Measurements from ENCODE around the gene SCGB1C2. TPM values are rescaled to one million over a fixed set of nuclear protein-coding genes. Genes with fewer than 3 reads are reported as not detected.

Gene SCGB1C2
- total RNA-seq, 1 experiment from 2014 or later = not detected

- Histone ChIP-seq H3F3A (ENCODE audit: insufficient read depth, low read depth) (no peaks in the 10 kb centered on the region), H2AFZ (no peak overlapping the region), H3K27ac (no peak overlapping the region), H3K36me3 (ENCODE audit: low read depth) (no peaks in the 10 kb centered on the region), H3K4me1 (replicated peaks; ENCODE audit: insufficient read depth) (no peaks in the 10 kb centered on the region), H3K27me3 (ENCODE audit: insufficient read depth, low read depth) (peaks cover 15% of the 10 kb centered on the region), H3K4me3 (no peak overlapping the region), H3K9me3 (ENCODE audit: insufficient read depth, low read depth) (no peaks in the 10 kb centered on the region), H4K20me1 (ENCODE audit: insufficient read depth) (no peaks in the 10 kb centered on the region), H3K9me2 (ENCODE audit: insufficient read depth) (no peaks in the 10 kb centered on the region), H3K79me2 (ENCODE audit: low read depth) (no peaks in the 10 kb centered on the region), H3K4me2 (no peak overlapping the region)
- intact Hi-C loops (cut with micrococcal nuclease; ENCODE audit: unreplicated experiment) = no loop called here
- DNase-seq = no peak
- CTCF ChIA-PET = no interaction called here
- POLR2A ChIA-PET (ENCODE audit: unreplicated experiment) = no interaction called here
- TF ChIP-seq EZH2 (IDR thresholded peaks at IDR 0.05; ENCODE audit: low read depth) = no peak
- TF ChIP-seq CTCF (conservative IDR thresholded peaks at IDR 0.05) = no peak
- no TSS peak for BruUV-seq (replicated peaks)
Measured at GRCh38 chr17:173166-173911, 36.0 kb downstream of the SCGB1C2 start.

- intact Hi-C loops (cut with micrococcal nuclease; ENCODE audit: unreplicated experiment) = no loop called here
- Histone ChIP-seq H3K9me2 (ENCODE audit: insufficient read depth) (no peaks in the 10 kb centered on the region), H2AFZ (no peak overlapping the region), H3K4me1 (replicated peaks; ENCODE audit: insufficient read depth) (no peaks in the 10 kb centered on the region), H3F3A (ENCODE audit: insufficient read depth, low read depth) (no peaks in the 10 kb centered on the region), H3K79me2 (ENCODE audit: low read depth) (no peaks in the 10 kb centered on the region), H3K4me2 (no peak overlapping the region), H3K27ac (no peak overlapping the region), H3K36me3 (ENCODE audit: low read depth) (no peaks in the 10 kb centered on the region), H3K9me3 (ENCODE audit: insufficient read depth, low read depth) (no peaks in the 10 kb centered on the region), H3K4me3 (no peak overlapping the region), H4K20me1 (ENCODE audit: insufficient read depth) (no peaks in the 10 kb centered on the region), H3K27me3 (ENCODE audit: insufficient read depth, low read depth) (peaks cover 26% of the 10 kb centered on the region)
- TF ChIP-seq EZH2 (IDR thresholded peaks at IDR 0.05; ENCODE audit: low read depth) (no peak), CTCF (conservative IDR thresholded peaks at IDR 0.05) (no peak)
- BruUV-seq (replicated peaks) = no TSS peak
- ChIA-PET CTCF (no interaction called here), POLR2A (ENCODE audit: unreplicated experiment) (no interaction called here)
- no peak for DNase-seq
Measured at GRCh38 chr17:177155-177554, 39.8 kb downstream of the SCGB1C2 start.

- Histone ChIP-seq H3K4me3 (no peak overlapping the region), H3K9me3 (ENCODE audit: insufficient read depth, low read depth) (no peaks in the 10 kb centered on the region), H3F3A (ENCODE audit: insufficient read depth, low read depth) (no peaks in the 10 kb centered on the region), H3K27ac (no peak overlapping the region), H3K27me3 (ENCODE audit: insufficient read depth, low read depth) (peaks cover 26% of the 10 kb centered on the region), H3K4me1 (replicated peaks; ENCODE audit: insufficient read depth) (no peaks in the 10 kb centered on the region), H3K4me2 (no peak overlapping the region), H3K9me2 (ENCODE audit: insufficient read depth) (no peaks in the 10 kb centered on the region), H3K79me2 (ENCODE audit: low read depth) (no peaks in the 10 kb centered on the region), H2AFZ (no peak overlapping the region), H4K20me1 (ENCODE audit: insufficient read depth) (no peaks in the 10 kb centered on the region), H3K36me3 (ENCODE audit: low read depth) (no peaks in the 10 kb centered on the region)
- intact Hi-C loops (cut with micrococcal nuclease; ENCODE audit: unreplicated experiment) = no loop called here
- ChIA-PET POLR2A (ENCODE audit: unreplicated experiment) (no interaction called here), CTCF (no interaction called here)
- TF ChIP-seq EZH2 (IDR thresholded peaks at IDR 0.05; ENCODE audit: low read depth) (no peak), CTCF (conservative IDR thresholded peaks at IDR 0.05) (no peak)
- no TSS peak for BruUV-seq (replicated peaks)
- DNase-seq = no peak
Measured at GRCh38 chr17:177762-178161, 40.4 kb downstream of the SCGB1C2 start.

All from PC-9 (cell line).